K562 (cell line): Measurements from ENCODE around the gene SOWAHD. TPM values are rescaled to one million over a fixed set of nuclear protein-coding genes. Genes with fewer than 3 reads are reported as not detected.

Experiments
- BDP1 ChIP-seq: IDR thresholded peaks from 3 replicates; pipeline ENCODE4 v1.6.1; 2011; ENCODE audit not compliant: insufficient read length, insufficient read depth
- CTCF ChIP-seq, 3 experiments: IDR thresholded peaks in 2 of 3; conservative IDR thresholded peaks in 1 of 3; 2 replicates each; pipeline ENCODE4 v1.5.1; 2011 to 2012; ENCODE audit warnings: low read length in 3 of 3, mild to moderate bottlenecking in 3 of 3, control low read depth in 2 of 3, improper control_type of control experiment in 1 of 3, inconsistent platforms in 1 of 3, low read depth in 1 of 3, mixed read lengths in 1 of 3, moderate library complexity in 1 of 3; ENCODE audit not compliant: insufficient read depth in 2 of 3
- FOSL1 ChIP-seq: fragments of 200-800 bp; sonication (Bioruptor generic); conservative IDR thresholded peaks from 2 replicates; pipeline ENCODE4 v1.6.1; 2016; ENCODE audit warnings: missing genetic modification characterization, missing compliant biosample characterization
- ID3 ChIP-seq, 2 experiments: fragments of 250-450 bp in 1 of 2; fragments of 450-650 bp in 1 of 2; sonication (Bioruptor Pico) in 1 of 2; IDR thresholded peaks; 2 replicates each; pipeline versions ENCODE4 v1.6.1 to v1.8.0; 2016 to 2021; ENCODE audit warnings: mild to moderate bottlenecking in 2 of 2, moderate library complexity in 2 of 2, missing compliant biosample characterization in 1 of 2, missing genetic modification characterization in 1 of 2
- MAFK ChIP-seq: IDR thresholded peaks from 2 replicates; pipeline ENCODE4 v1.6.1; 2011; ENCODE audit warnings: low read length, improper control_type of control experiment
- PKNOX1 ChIP-seq: fragments of 450-650 bp; IDR thresholded peaks from 2 replicates; pipeline ENCODE4 v1.6.1; 2016
- PRDM10 ChIP-seq: fragments of 450-650 bp; IDR thresholded peaks from 2 replicates; pipeline ENCODE4 v1.6.1; 2018; ENCODE audit not compliant: partially characterized antibody
- RAD21 ChIP-seq, 2 experiments: fragments of 250-450 bp in 1 of 2; fragments of 450-650 bp in 1 of 2; sonication (Bioruptor Pico) in 1 of 2; formaldehyde crosslinking in 1 of 2; IDR thresholded peaks in 1 of 2; conservative IDR thresholded peaks in 1 of 2; 2 replicates each; pipeline versions ENCODE4 v1.4.0 to v1.8.0; 2020 to 2022; ENCODE audit warnings: mild to moderate bottlenecking in 2 of 2, moderate library complexity in 1 of 2
- REST ChIP-seq, 2 experiments: fragments of 450-650 bp; formaldehyde crosslinking in 1 of 2; IDR thresholded peaks; 2 replicates each; pipeline versions ENCODE4 v1.4.0 to v1.6.1; 2014 to 2020; ENCODE audit warnings: mild to moderate bottlenecking in 2 of 2, borderline replicate concordance in 1 of 2, low read depth in 1 of 2
- ZNF780A ChIP-seq: fragments of 250-450 bp; sonication (Bioruptor Pico); IDR thresholded peaks from 2 replicates; pipeline ENCODE4 v1.5.0; 2021; ENCODE audit warnings: mild to moderate bottlenecking
- polyA plus RNA-seq, 8 experiments: library from polyadenylated mRNA; depleted of rRNA in 4 of 8; stranded (reverse) in 5 of 8; unstranded in 3 of 8; fragments of >200 nt; fragmentation: Nextera tagmentation in 2 of 8; fragmentation: Illumina TruSeq in 1 of 8; extraction: Ambion mirVana in 2 of 8; extraction: Trizol in 1 of 8; gene quantifications; 2 replicates each; pipeline versions ENCODE4 v1.2.1 to v1.2.3, GENCODE V29; 2011 to 2014; ENCODE audit warnings: inconsistent platforms in 1 of 8, missing spikeins in 1 of 8
- total RNA-seq, 7 experiments: library from RNA; depleted of rRNA in 6 of 7; stranded (reverse); fragments of >200 nt in 6 of 7; fragmentation: Illumina TruSeq in 2 of 7; extraction: Trizol in 2 of 7; gene quantifications; 2 replicates each; pipeline versions ENCODE4 v1.2.1 to v1.2.3, GENCODE V29; 2011 to 2021; ENCODE audit warnings: low replicate concordance in 1 of 7

SOWAHD gene
- total and polyA plus RNA-seq, 9 of the 15 experiments (the other 6 are each of a cell fraction or from before 2014, with no cell fraction given) = 0.13 to 0.29 TPM; not detected in 7

GRCh38 chrX:119790977-119791436 is 32.6 kb downstream of the SOWAHD start (continued):
- TF ChIP-seq REST (IDR thresholded peaks at IDR 0.05; ENCODE audit: borderline replicate concordance) (peak; percentile 18; the same call in 1 of the 2 replicates), REST (CRISPR knock-in tag; IDR thresholded peaks at IDR 0.05; ENCODE audit: low read depth) (no peak), MAFK (no peak), ID3 (CRISPR knock-in tag; IDR thresholded peaks at IDR 0.05) (no peak), ID3 (tag; IDR thresholded peaks at IDR 0.05) (0 out of 2 replicates have a peak, but pooled peaks have one; percentile 20), ZNF780A (CRISPR knock-in tag) (no peak), FOSL1 (tag) (0 out of 2 replicates have a peak, but pooled peaks have one; percentile 9), PKNOX1 (no peak), CTCF (IDR thresholded peaks at IDR 0.05 in 2 of 3, conservative IDR thresholded peaks at IDR 0.05 in 1 of 3; ENCODE audit: insufficient read depth in 2 of 3, low read depth in 1 of 3, low read length in 3 of 3) (peak; percentile 25 to 49 (median 37); a peak in 3 of 6 replicates), BDP1 (no peak), PRDM10 (peak; percentile 40), RAD21 (CRISPR knock-in tag; conservative IDR thresholded peaks at IDR 0.05 in 1 of 2, IDR thresholded peaks at IDR 0.05 in 1 of 2) (peak; percentile 18 to 45; a peak in 2 of 4 replicates)
